GM23338 (cell line): ENCODE measurements around the gene FNDC3B. TPM values are rescaled to one million over a fixed set of nuclear protein-coding genes. Genes with fewer than 3 reads are reported as not detected.
A peak's percentile ranks its signal among the peaks of the same experiment; 100 is the strongest.

Experiments used
- ATAC-seq: fragments of 200-7000 bp; cut with Tn5 transposase; 3 replicates; pipeline ENCODE4 v1.9.1; 2020
- DNase-seq: peaks from one replicate; pipeline ENCODE4 v3.0.0-alpha.2; 2015; ENCODE audit warnings: low spot score
- H2AFZ ChIP-seq: fragments of 200-600 bp; sonication (generic); 2 replicates; pipeline ENCODE4 v1.8.0; 2016; ENCODE audit warnings: antibody characterized with exemption, mild to moderate bottlenecking, moderate library complexity
- H3F3A ChIP-seq: fragments of 200-600 bp; sonication (generic); replicated peaks from 2 replicates; pipeline ENCODE4 v1.8.0; 2017; ENCODE audit warnings: antibody characterized with exemption, mixed run types, low read depth
- H3K27ac ChIP-seq: fragments of 200-600 bp; sonication (generic); 2 replicates; pipeline ENCODE4 v1.6.1; 2016; ENCODE audit warnings: low read depth
- H3K27me3 ChIP-seq: fragments of 200-600 bp; sonication (generic); 2 replicates; pipeline ENCODE4 v1.8.0; 2016; ENCODE audit warnings: mild to moderate bottlenecking, mixed run types, moderate library complexity; ENCODE audit not compliant: insufficient read depth
- H3K36me3 ChIP-seq: fragments of 200-600 bp; sonication (generic); 2 replicates; pipeline ENCODE4 v1.8.0; 2016; ENCODE audit warnings: mild to moderate bottlenecking; ENCODE audit not compliant: insufficient read depth
- H3K4me1 ChIP-seq: fragments of 200-600 bp; sonication (generic); 2 replicates; pipeline ENCODE4 v1.8.0; 2016; ENCODE audit warnings: mild to moderate bottlenecking, moderate library complexity; ENCODE audit not compliant: insufficient read depth
- H3K4me2 ChIP-seq: fragments of 200-600 bp; sonication (generic); 2 replicates; pipeline ENCODE4 v1.7.1; 2017; ENCODE audit warnings: mixed run types
- H3K4me3 ChIP-seq: fragments of 200-600 bp; sonication (generic); 2 replicates; pipeline ENCODE4 v1.6.1; 2016; ENCODE audit warnings: mixed run types
- H3K79me2 ChIP-seq: fragments of 200-600 bp; sonication (generic); replicated peaks from 2 replicates; pipeline ENCODE4 v1.8.0; 2017; ENCODE audit warnings: mild to moderate bottlenecking; ENCODE audit not compliant: insufficient read depth
- H3K9me2 ChIP-seq: fragments of 200-600 bp; sonication (generic); 2 replicates; pipeline ENCODE4 v1.8.0; 2017; ENCODE audit not compliant: insufficient read depth
- H4K20me1 ChIP-seq: fragments of 200-600 bp; sonication (generic); replicated peaks from 2 replicates; pipeline ENCODE4 v1.8.0; 2017; ENCODE audit warnings: mild to moderate bottlenecking; ENCODE audit not compliant: insufficient read depth
- H3K27ac Mint-ChIP-seq: 2 replicates; pipeline ENCODE4 v1.8.0; 2020; ENCODE audit warnings: inconsistent platforms, mild to moderate bottlenecking, moderate library complexity, mixed read lengths
- H3K27me3 Mint-ChIP-seq: 3 replicates; pipeline ENCODE4 v1.8.0; 2022; ENCODE audit warnings: low read depth, mild to moderate bottlenecking, moderate library complexity, mixed read lengths, inconsistent platforms; ENCODE audit not compliant: insufficient read depth, poor library complexity
- H3K36me3 Mint-ChIP-seq: 3 replicates; pipeline ENCODE4 v1.8.0; 2021; ENCODE audit warnings: low read depth, mild to moderate bottlenecking, inconsistent platforms, moderate library complexity, mixed read lengths
- H3K4me1 Mint-ChIP-seq: 3 replicates; pipeline ENCODE4 v1.8.0; 2020; ENCODE audit warnings: mild to moderate bottlenecking, inconsistent platforms, mixed read lengths
- H3K4me3 Mint-ChIP-seq: 3 replicates; pipeline ENCODE4 v1.8.0; 2021; ENCODE audit warnings: moderate library complexity, mild to moderate bottlenecking, inconsistent platforms, mixed read lengths
- H3K9me3 Mint-ChIP-seq: 3 replicates; pipeline ENCODE4 v1.8.0; 2020; ENCODE audit warnings: moderate library complexity, mild to moderate bottlenecking, inconsistent platforms, mixed read lengths
- CREB1 ChIP-seq: fragments of 250-450 bp; sonication (Bioruptor Pico); IDR thresholded peaks from 2 replicates; pipeline ENCODE4 v1.5.0; 2020; ENCODE audit warnings: low read depth, mild to moderate bottlenecking, moderate library complexity
- CTCF ChIP-seq, 2 experiments: fragments of 200-600 bp in 1 of 2; sonication (generic) in 1 of 2; conservative IDR thresholded peaks; 2 replicates each; pipeline versions ENCODE4 v1.5.1 to v1.6.1; 2016 to 2017; ENCODE audit warnings: antibody characterized with exemption in 2 of 2, low read depth in 2 of 2, mild to moderate bottlenecking in 2 of 2, moderate library complexity in 1 of 2
- ETS1 ChIP-seq: IDR thresholded peaks from 2 replicates; pipeline ENCODE4 v1.6.1; 2016; ENCODE audit warnings: antibody characterized with exemption
- EZH2 ChIP-seq: fragments of 200-600 bp; sonication (generic); IDR thresholded peaks from one replicate; pipeline ENCODE4 v1.8.0; 2017; ENCODE audit warnings: antibody characterized with exemption, mild to moderate bottlenecking, low read depth; ENCODE audit not compliant: unreplicated experiment
- EZH2phosphoT487 ChIP-seq: fragments of 200-600 bp; sonication (generic); IDR thresholded peaks from one replicate; pipeline ENCODE4 v1.8.1; 2018; ENCODE audit warnings: antibody characterized with exemption; ENCODE audit not compliant: unreplicated experiment
- JUNB ChIP-seq: IDR thresholded peaks from one replicate; pipeline ENCODE4 v1.6.1; 2016; ENCODE audit warnings: antibody characterized with exemption; ENCODE audit not compliant: unreplicated experiment
- NANOG ChIP-seq: IDR thresholded peaks from 2 replicates; pipeline ENCODE4 v1.6.1; 2016; ENCODE audit warnings: antibody characterized with exemption, borderline replicate concordance
- POLR2AphosphoS5 ChIP-seq: IDR thresholded peaks from 2 replicates; pipeline ENCODE4 v1.6.1; 2016; ENCODE audit warnings: antibody characterized with exemption, low read depth
- REST ChIP-seq: IDR thresholded peaks from one replicate; pipeline ENCODE4 v1.6.1; 2018; ENCODE audit warnings: antibody characterized with exemption; ENCODE audit not compliant: unreplicated experiment
- STAT1 ChIP-seq: IDR thresholded peaks from one replicate; pipeline ENCODE4 v1.6.1; 2016; ENCODE audit warnings: antibody characterized with exemption; ENCODE audit not compliant: unreplicated experiment
- ZNF114 ChIP-seq: fragments of 250-450 bp; sonication (Bioruptor Pico); IDR thresholded peaks from 2 replicates; pipeline ENCODE4 v1.5.0; 2020; ENCODE audit warnings: mild to moderate bottlenecking, moderate library complexity
- ZNF331 ChIP-seq: fragments of 250-450 bp; sonication (Bioruptor Pico); IDR thresholded peaks from 2 replicates; pipeline ENCODE4 v1.5.0; 2020; ENCODE audit warnings: low read depth, mild to moderate bottlenecking, moderate library complexity
- ZNF462 ChIP-seq: fragments of 250-450 bp; sonication (Bioruptor Pico); IDR thresholded peaks from 2 replicates; pipeline ENCODE4 v1.5.0; 2020; ENCODE audit warnings: mild to moderate bottlenecking, moderate library complexity
- polyA plus RNA-seq: library from polyadenylated mRNA; unstranded; fragments of >200 nt; fragmentation: Nextera tagmentation; extraction: Ambion mirVana; gene quantifications from 2 replicates; pipeline ENCODE4 v1.2.1, GENCODE V29; 2016
- total RNA-seq: library from RNA; depleted of rRNA; stranded (reverse); fragments of >200 nt; shearing (Covaris generic); gene quantifications from 2 replicates; pipeline ENCODE4 v1.2.3, GENCODE V29; 2014

Gene FNDC3B
- total and polyA plus RNA-seq, 2 experiments from 2014 or later: 19.1 to 55.4 TPM

GRCh38 chr3:172228036-172228415 lies 188.6 kb downstream of the FNDC3B start:
- Histone ChIP-seq H4K20me1 (no peaks in the 10 kb centered on the region), H3F3A (no peaks in the 10 kb centered on the region), H3K4me3 (no peak overlapping the region), H3K27me3 (no peaks in the 10 kb centered on the region), H2AFZ (no peak overlapping the region), H3K79me2 (peaks cover 47% of the 10 kb centered on the region), H3K9me2 (no peaks in the 10 kb centered on the region), H3K36me3 (no peaks in the 10 kb centered on the region), H3K4me1 (peaks cover 30% of the 10 kb centered on the region), H3K27ac (peak overlapping the region; percentile 1; the same call in 1 of the 2 replicates), H3K4me2 (peak overlapping the region; percentile 13; the same call in 1 of the 2 replicates)
- DNase-seq (peak; percentile 33), ATAC-seq (peak; percentile 39; the same call in 2 of the 3 replicates)
- H3K4me1 Mint-ChIP-seq: peaks cover 30% of the 10 kb centered on the region
- no peaks in the 10 kb centered on the region for H3K9me3 Mint-ChIP-seq
- H3K4me3 Mint-ChIP-seq: no peak overlapping the region
- TF ChIP-seq CREB1 (CRISPR knock-in tag) (no peak), STAT1 (no peak), JUNB (no peak), POLR2AphosphoS5 (no peak), ZNF462 (CRISPR knock-in tag) (no peak), EZH2phosphoT487 (no peak), CTCF (conservative IDR thresholded peaks at IDR 0.05; ENCODE audit: low read depth in 2 of 2) (no peak), ETS1 (no peak), NANOG (no peak), ZNF114 (no peak), REST (no peak), ZNF331 (CRISPR knock-in tag) (no peak), EZH2 (no peak)
- H3K36me3 Mint-ChIP-seq: peaks cover 10% of the 10 kb centered on the region; the same call in 2 of the 3 replicates
- H3K27ac Mint-ChIP-seq: peak overlapping the region; percentile 78; the same call in 1 of the 2 replicates
- no peaks in the 10 kb centered on the region for H3K27me3 Mint-ChIP-seq
